ENCODE data around the gene KRABD2. TPM values are rescaled to one million over a fixed set of nuclear protein-coding genes. Genes with fewer than 3 reads are reported as not detected.

Gene KRABD2

DNA sequence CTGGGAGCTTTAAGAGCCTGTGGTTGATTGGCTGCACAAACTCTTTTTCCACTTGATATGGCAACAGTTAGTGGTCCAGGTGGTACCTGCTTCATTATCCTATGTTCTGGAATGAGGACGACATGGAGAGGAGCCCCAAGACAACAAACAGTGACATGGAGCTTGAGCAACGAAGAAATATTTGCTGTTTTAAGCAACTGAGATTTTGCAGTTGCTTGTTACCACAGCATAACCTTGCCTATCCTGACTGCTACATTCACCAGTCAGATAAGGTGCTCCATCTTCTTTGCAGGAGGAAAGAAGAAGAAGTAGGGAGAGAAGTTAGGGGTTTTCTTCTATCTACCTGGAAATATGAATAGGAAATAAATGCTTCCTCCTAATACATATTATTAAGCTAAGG, 44.4 kb downstream of the KRABD2 start:
- intact Hi-C loops (cut with DNase I) = no loop called here
- 79 to 84% methylated on average over 2 of the region's 2 CpGs for WGBS, 2 donors
- Histone ChIP-seq H3K36me3 (no peaks in the 10 kb centered on the region), H3K27ac (no peak overlapping the region), H3K4me1 (peaks cover 0 to 4% (median 4%) of the 10 kb centered on the region in 4 donors), H3K4me3 (no peak overlapping the region), H3K27me3 (peaks cover 0 to 13% (median under 1%) of the 10 kb centered on the region in 3 donors), H3K9me3 (no peaks in the 10 kb centered on the region)
- no peak for DNase-seq
- TF ChIP-seq, protein P1, sequence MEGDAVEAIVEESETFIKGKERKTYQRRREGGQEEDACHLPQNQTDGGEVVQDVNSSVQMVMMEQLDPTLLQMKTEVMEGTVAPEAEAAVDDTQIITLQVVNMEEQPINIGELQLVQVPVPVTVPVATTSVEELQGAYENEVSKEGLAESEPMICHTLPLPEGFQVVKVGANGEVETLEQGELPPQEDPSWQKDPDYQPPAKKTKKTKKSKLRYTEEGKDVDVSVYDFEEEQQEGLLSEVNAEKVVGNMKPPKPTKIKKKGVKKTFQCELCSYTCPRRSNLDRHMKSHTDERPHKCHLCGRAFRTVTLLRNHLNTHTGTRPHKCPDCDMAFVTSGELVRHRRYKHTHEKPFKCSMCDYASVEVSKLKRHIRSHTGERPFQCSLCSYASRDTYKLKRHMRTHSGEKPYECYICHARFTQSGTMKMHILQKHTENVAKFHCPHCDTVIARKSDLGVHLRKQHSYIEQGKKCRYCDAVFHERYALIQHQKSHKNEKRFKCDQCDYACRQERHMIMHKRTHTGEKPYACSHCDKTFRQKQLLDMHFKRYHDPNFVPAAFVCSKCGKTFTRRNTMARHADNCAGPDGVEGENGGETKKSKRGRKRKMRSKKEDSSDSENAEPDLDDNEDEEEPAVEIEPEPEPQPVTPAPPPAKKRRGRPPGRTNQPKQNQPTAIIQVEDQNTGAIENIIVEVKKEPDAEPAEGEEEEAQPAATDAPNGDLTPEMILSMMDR (IDR thresholded peaks at IDR 0.05) = no peak
- no peak for TF ChIP-seq POLR2A (IDR thresholded peaks at IDR 0.05)
- no peak for TF ChIP-seq EP300 (IDR thresholded peaks at IDR 0.05)
- no peak for TF ChIP-seq POLR2AphosphoS5 (IDR thresholded peaks at IDR 0.05)

DNA sequence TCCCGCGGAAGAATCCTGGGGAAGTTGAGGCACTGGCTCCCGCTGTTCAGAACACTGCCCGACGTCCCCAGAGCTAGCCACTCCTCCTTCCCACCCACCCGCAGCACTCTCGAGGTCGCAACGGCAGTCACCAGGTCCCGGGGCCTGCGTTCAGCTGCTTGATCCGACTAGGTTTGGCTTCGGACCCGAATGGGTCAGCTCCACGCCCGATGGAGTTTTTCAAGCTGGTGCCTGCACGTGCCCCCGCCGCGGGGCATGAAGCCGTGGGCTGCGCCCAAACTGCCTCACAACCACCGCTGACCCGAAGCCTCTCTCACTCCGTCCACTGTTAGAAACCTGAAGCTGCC, 49.2 kb downstream of the KRABD2 start:
- intact Hi-C loops (cut with DNase I) = no loop called here
- H3K9me3 ChIP-seq = no peaks in the 10 kb centered on the region
- WGBS, 2 donors = 23 to 26% methylated on average over 25 of the region's 25 CpGs
- H3K4me3 ChIP-seq = peak overlapping the region; percentile 32 to 51 (median 44)
- peak overlapping the region; percentile 15 to 58 (median 54) for H3K27ac ChIP-seq
- TF ChIP-seq EP300 (IDR thresholded peaks at IDR 0.05) (no peak), POLR2A (IDR thresholded peaks at IDR 0.05) (no peak), POLR2AphosphoS5 (IDR thresholded peaks at IDR 0.05) (no peak)
- TF ChIP-seq, protein P1 (IDR thresholded peaks at IDR 0.05) = no peak
- peaks cover 0 to 13% (median 13%) of the 10 kb centered on the region in 4 donors for H3K4me1 ChIP-seq
- no peak for DNase-seq
- no peaks in the 10 kb centered on the region for H3K36me3 ChIP-seq
- H3K27me3 ChIP-seq = peaks cover 2 to 43% (median 9%) of the 10 kb centered on the region in 3 donors

Small RNA genes lying within 50 kb of the gene (small RNA-seq; reads per million reads assigned to genes)
- 0 reads per million in 3 donors for gene RF00265

Other genes with a start within 250 kb of the KRABD2 start
- gene PER1, start 224.3 kb downstream of the KRABD2 start, total RNA-seq = 100 to 1,000 TPM in 2 of 4 donors, 10 to 100 TPM in 2; 60.3 to 153 (median 84.5) TPM
- gene PER1, start 224.3 kb downstream of the KRABD2 start, polyA plus RNA-seq = 10 to 100 TPM; 30.5 to 67.7 (median 34.2) TPM
- 10 to 100 TPM; 20.4 to 29.6 (median 27.3) TPM for gene VAMP2, start 213.8 kb downstream of the KRABD2 start, total RNA-seq
- 10 to 100 TPM; 37.7 to 57.1 (median 54.9) TPM for gene VAMP2, start 213.8 kb downstream of the KRABD2 start, polyA plus RNA-seq
- 10 to 100 TPM in 3 of 4 donors, 1 to 10 TPM in 1; 8.3 to 61.7 (median 20.6) TPM for gene TMEM107, start 200.3 kb downstream of the KRABD2 start, total RNA-seq
- 10 to 100 TPM in 1 of 3 donors, 1 to 10 TPM in 2; 4.6 to 20.8 (median 7.2) TPM for gene TMEM107, start 200.3 kb downstream of the KRABD2 start, polyA plus RNA-seq
- gene BORCS6, start 186.5 kb downstream of the KRABD2 start, total RNA-seq = 10 to 100 TPM in 3 of 4 donors, 1 to 10 TPM in 1; 7.7 to 17.7 (median 15.8) TPM
- 10 to 100 TPM in 2 of 3 donors, 1 to 10 TPM in 1; 9.2 to 14.6 (median 10.8) TPM for gene BORCS6, start 186.5 kb downstream of the KRABD2 start, polyA plus RNA-seq
- 1 to 10 TPM in 2 of 4 donors, not detected in 2; 1.4 to 3.3 TPM for gene AURKB, start 166.1 kb downstream of the KRABD2 start, total RNA-seq
- 10 to 100 TPM in 2 of 3 donors, 1 to 10 TPM in 1; 1.8 to 45.6 (median 12.7) TPM for gene AURKB, start 166.1 kb downstream of the KRABD2 start, polyA plus RNA-seq
- gene CTC1, start 128.6 kb downstream of the KRABD2 start, total RNA-seq = 10 to 100 TPM; 14.6 to 19.9 (median 16.7) TPM
- gene CTC1, start 128.6 kb downstream of the KRABD2 start, polyA plus RNA-seq = 10 to 100 TPM in 2 of 3 donors, 1 to 10 TPM in 1; 3.7 to 34.2 (median 13.2) TPM
- gene PFAS, start 127.4 kb downstream of the KRABD2 start, total RNA-seq = 10 to 100 TPM in 1 of 4 donors, 1 to 10 TPM in 3; 4.6 to 10.2 (median 6.9) TPM
- 10 to 100 TPM in 1 of 3 donors, 1 to 10 TPM in 2; 1.4 to 22.2 (median 1.8) TPM for gene PFAS, start 127.4 kb downstream of the KRABD2 start, polyA plus RNA-seq
- 10 to 100 TPM; 27.1 to 46.6 (median 30.8) TPM for gene RANGRF, start 88.0 kb downstream of the KRABD2 start, total RNA-seq
- gene RANGRF, start 88.0 kb downstream of the KRABD2 start, polyA plus RNA-seq = 10 to 100 TPM; 20.8 to 44.8 (median 24.6) TPM
- 1 to 10 TPM; 1.8 to 5.0 (median 4.2) TPM for gene SLC25A35, start 81.3 kb downstream of the KRABD2 start, total RNA-seq
- gene SLC25A35, start 81.3 kb downstream of the KRABD2 start, polyA plus RNA-seq = 1 to 10 TPM; 3.6 to 8.5 (median 4.9) TPM
- gene ARHGEF15, start 66.5 kb downstream of the KRABD2 start, total RNA-seq = 1 to 10 TPM; 1.1 to 4.9 (median 2.8) TPM
- 1 to 10 TPM in 2 of 3 donors, under 1 TPM in 1; 0.46 to 8.9 (median 1.2) TPM for gene ARHGEF15, start 66.5 kb downstream of the KRABD2 start, polyA plus RNA-seq
- not detected for gene ODF4, start 36.9 kb downstream of the KRABD2 start, total RNA-seq
- not detected for gene ODF4, start 36.9 kb downstream of the KRABD2 start, polyA plus RNA-seq
- gene RPL26, start 6.5 kb upstream of the KRABD2 start, total RNA-seq = 1,000 to 10,000 TPM; 3,681 to 6,264 (median 5,219) TPM
- 1,000 to 10,000 TPM; 3,816 to 6,374 (median 4,477) TPM for gene RPL26, start 6.5 kb upstream of the KRABD2 start, polyA plus RNA-seq
- gene RNF222, start 21.1 kb upstream of the KRABD2 start, total RNA-seq = not detected
- gene RNF222, start 21.1 kb upstream of the KRABD2 start, polyA plus RNA-seq = under 1 TPM in 1 of 3 donors, not detected in 2; 0.03 TPM
- gene NDEL1, start 59.2 kb upstream of the KRABD2 start, total RNA-seq = 10 to 100 TPM; 34.9 to 56.8 (median 49.4) TPM
- 10 to 100 TPM; 31.3 to 41.4 (median 37.2) TPM for gene NDEL1, start 59.2 kb upstream of the KRABD2 start, polyA plus RNA-seq